Heart left ventricle (tissue), 13 donors: ENCODE data around the gene CHCHD3.

Experiments
- CTCF ChIP-seq, 12 donors: fragments of 200-600 bp; sonication (generic) in 4 of 12; IDR thresholded peaks; one replicate each; pipeline versions ENCODE4 v1.5.0 to v1.8.0; 2018 to 2022; ENCODE audit warnings: antibody characterized with exemption in 12 of 12, mild to moderate bottlenecking in 5 of 12
- POLR2A ChIP-seq, 2 donors: fragments of 450-650 bp; IDR thresholded peaks; one replicate each; pipeline ENCODE4 v1.6.1; 2017; ENCODE audit warnings: antibody characterized with exemption in 2 of 2, mild to moderate bottlenecking in 2 of 2, moderate library complexity in 2 of 2
- donor health status: ischemic (EF 13 %, LVEDD 7.1; RV severe dilation, severe dysfunction).
- donor health status: DM: no; HTN: yes; CAD: no.
- donor health status: DM: no; HTN: no; CAD: no.
- donor health status: ischemic (EF 25% LVEDD 6.9; RV normal size, moderate dysfunction).
- donor health status: ischemic (EF 25% LVEDD 5.7; RV mildly dilated, moderate dysfunction).
- donor health status: ischemic (EF 35%, LVEDD 5.7; RV mildly dilated, moderate dysfunction).
- donor health status: nonischemic (EF 11% LVEDD 7.7; RV severe dilation, severe dysfunction).
- donor health status: DM: yes; HTN: yes; CAD: no.
- donor health status: PGD.
- donor health status: ischemic (EF 29% LVEDD 5.4; RV normal size, mild dysfunction).
- donor health status: nonischemic (EF 23%, LVEDD 6.1; RV moderate dilation, normal function).

- no peak for TF ChIP-seq CTCF (IDR thresholded peaks at IDR 0.05)
- no peak for TF ChIP-seq POLR2A (IDR thresholded peaks at IDR 0.05)
Measured at GRCh38 chr7:132980402-132980801, 101.5 kb downstream of the CHCHD3 start.
